SJSA1 (cell line): ENCODE measurements around the gene ICAM3. TPM values are rescaled to one million over a fixed set of nuclear protein-coding genes. Genes with fewer than 3 reads are reported as not detected.

Source experiments
- DNase-seq, 2 experiments: peaks; one replicate each; pipeline ENCODE4 v3.0.0-alpha.2; 2015 to 2020; ENCODE audit warnings: low spot score in 2 of 2, low read depth in 1 of 2
- H3K27ac ChIP-seq: fragments of 250-450 bp; sonication (Bioruptor Pico); 2 replicates; pipeline ENCODE4 v1.5.1; 2020; ENCODE audit warnings: mild to moderate bottlenecking, moderate library complexity
- H3K27me3 ChIP-seq: fragments of 250-450 bp; sonication (Bioruptor Pico); replicated peaks from 2 replicates; pipeline ENCODE4 v1.5.1; 2020; ENCODE audit warnings: mild to moderate bottlenecking, moderate library complexity
- H3K36me3 ChIP-seq: fragments of 250-450 bp; sonication (Bioruptor Pico); 2 replicates; pipeline ENCODE4 v1.5.1; 2020; ENCODE audit warnings: mild to moderate bottlenecking
- H3K4me1 ChIP-seq: fragments of 250-450 bp; sonication (Bioruptor Pico); replicated peaks from 2 replicates; pipeline ENCODE4 v1.6.1; 2021; ENCODE audit warnings: mild to moderate bottlenecking
- H3K4me3 ChIP-seq: fragments of 250-450 bp; sonication (Bioruptor Pico); 2 replicates; pipeline ENCODE4 v1.5.1; 2020; ENCODE audit warnings: mild to moderate bottlenecking
- H3K9me3 ChIP-seq: fragments of 250-450 bp; sonication (Bioruptor Pico); replicated peaks from 2 replicates; pipeline ENCODE4 v1.5.1; 2020; ENCODE audit warnings: mild to moderate bottlenecking
- total RNA-seq: library from RNA; depleted of rRNA; stranded (reverse); fragments of >200 nt; shearing (Covaris generic); gene quantifications from 2 replicates; pipeline ENCODE4 v1.2.3, GENCODE V29; 2014

The ICAM3 gene
- total RNA-seq, 1 experiment from 2014 or later = 8.1 TPM

DNA sequence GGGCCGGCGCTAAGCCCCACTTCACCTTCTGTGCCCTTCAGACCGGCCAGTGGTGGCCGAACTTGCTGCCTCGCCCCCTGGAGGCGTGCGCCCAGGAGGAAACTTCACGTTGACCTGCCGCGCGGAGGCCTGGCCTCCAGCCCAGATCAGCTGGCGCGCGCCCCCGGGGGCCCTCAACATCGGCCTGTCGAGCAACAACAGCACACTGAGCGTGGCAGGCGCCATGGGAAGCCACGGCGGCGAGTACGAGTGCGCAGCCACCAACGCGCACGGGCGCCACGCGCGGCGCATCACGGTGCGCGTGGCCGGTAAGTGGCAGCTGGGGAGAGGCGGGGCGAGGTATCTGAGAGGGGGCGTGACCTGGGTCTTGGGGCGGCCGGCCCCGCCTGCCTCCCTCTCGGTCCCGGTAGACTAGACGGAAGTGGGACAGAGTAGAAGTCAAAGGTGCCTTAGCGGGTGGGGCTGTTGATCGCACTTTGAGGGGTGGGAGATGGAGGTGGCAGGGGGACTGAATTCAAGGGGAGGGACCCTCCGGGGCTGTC lies 44.0 kb downstream of the ICAM3 start:
- no peak for DNase-seq
- Histone ChIP-seq H3K27me3 (peaks cover 18% of the 10 kb centered on the region), H3K4me3 (no peak overlapping the region)

GRCh38 chr19:10294368-10294697 lies 45.1 kb downstream of the ICAM3 start:
- no peak for DNase-seq
- H3K4me3 ChIP-seq = no peak overlapping the region
- no peaks in the 10 kb centered on the region for H3K36me3 ChIP-seq
- H3K9me3 ChIP-seq = no peaks in the 10 kb centered on the region; the same call in none of the 2 replicates
- no peak overlapping the region for H3K27ac ChIP-seq
- peaks cover 28% of the 10 kb centered on the region for H3K27me3 ChIP-seq
- peaks cover 35% of the 10 kb centered on the region for H3K4me1 ChIP-seq

More for the DNA sequence above, 44.0 kb downstream of the ICAM3 start:
- Histone ChIP-seq H3K36me3 (no peaks in the 10 kb centered on the region), H3K4me1 (peaks cover 25% of the 10 kb centered on the region), H3K9me3 (no peaks in the 10 kb centered on the region; the same call in none of the 2 replicates), H3K27ac (no peak overlapping the region)

- DNase-seq = no peak
- peaks cover 40% of the 10 kb centered on the region for H3K4me1 ChIP-seq
- no peak overlapping the region for H3K4me3 ChIP-seq
Observed at GRCh38 chr19:10293637-10294367, 45.6 kb downstream of the ICAM3 start.

GRCh38 chr19:10292789-10293636 lies 46.4 kb downstream of the ICAM3 start:
- no peaks in the 10 kb centered on the region for H3K36me3 ChIP-seq
- peaks cover 42% of the 10 kb centered on the region for H3K4me1 ChIP-seq
- H3K27ac ChIP-seq = no peak overlapping the region
- H3K27me3 ChIP-seq = peaks cover 30% of the 10 kb centered on the region
- H3K4me3 ChIP-seq = peak overlapping the region; percentile 36
- DNase-seq = no peak
- H3K9me3 ChIP-seq = no peaks in the 10 kb centered on the region; the same call in none of the 2 replicates

More at GRCh38 chr19:10293637-10294367, 45.6 kb downstream of the ICAM3 start:
- Histone ChIP-seq H3K9me3 (no peaks in the 10 kb centered on the region; the same call in none of the 2 replicates), H3K27me3 (peaks cover 30% of the 10 kb centered on the region), H3K27ac (no peak overlapping the region), H3K36me3 (no peaks in the 10 kb centered on the region)

- H3K27ac ChIP-seq = no peak overlapping the region
- H3K9me3 ChIP-seq = no peaks in the 10 kb centered on the region; the same call in none of the 2 replicates
- H3K4me1 ChIP-seq = peaks cover 42% of the 10 kb centered on the region
- peak overlapping the region; percentile 36 for H3K4me3 ChIP-seq
- peak; percentile 68 to 94 for DNase-seq
- no peaks in the 10 kb centered on the region for H3K36me3 ChIP-seq
- peaks cover 30% of the 10 kb centered on the region for H3K27me3 ChIP-seq
Observed at GRCh38 chr19:10292206-10292788, 47.1 kb downstream of the ICAM3 start.

DNA sequence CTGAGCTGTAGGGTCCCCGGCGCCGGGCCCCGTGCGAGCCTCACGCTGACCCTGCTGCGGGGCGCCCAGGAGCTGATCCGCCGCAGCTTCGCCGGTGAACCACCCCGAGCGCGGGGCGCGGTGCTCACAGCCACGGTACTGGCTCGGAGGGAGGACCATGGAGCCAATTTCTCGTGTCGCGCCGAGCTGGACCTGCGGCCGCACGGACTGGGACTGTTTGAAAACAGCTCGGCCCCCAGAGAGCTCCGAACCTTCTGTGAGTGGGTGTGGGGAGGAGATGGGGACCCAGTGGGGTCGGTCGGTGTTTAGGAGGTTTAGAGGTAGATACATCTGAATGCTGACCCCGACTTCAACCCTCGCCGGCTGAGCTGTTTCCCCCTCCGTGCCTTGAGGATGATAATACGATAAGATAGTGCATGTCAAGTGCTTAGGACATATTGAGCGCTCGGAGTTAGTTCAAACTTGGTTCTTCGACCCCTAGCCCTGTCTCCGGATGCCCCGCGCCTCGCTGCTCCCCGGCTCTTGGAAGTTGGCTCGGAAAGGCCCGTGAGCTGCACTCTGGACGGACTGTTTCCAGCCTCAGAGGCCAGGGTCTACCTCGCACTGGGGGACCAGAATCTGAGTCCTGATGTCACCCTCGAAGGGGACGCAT lies 47.7 kb downstream of the ICAM3 start:
- Histone ChIP-seq H3K4me3 (peak overlapping the region; percentile 36), H3K4me1 (peaks cover 42% of the 10 kb centered on the region), H3K27me3 (peaks cover 30% of the 10 kb centered on the region), H3K9me3 (no peaks in the 10 kb centered on the region; the same call in none of the 2 replicates), H3K27ac (no peak overlapping the region), H3K36me3 (no peaks in the 10 kb centered on the region)
- DNase-seq = peak in 1 of 2 experiments; percentile 37

GRCh38 chr19:10290876-10291553 lies 48.4 kb downstream of the ICAM3 start:
- H3K36me3 ChIP-seq = no peaks in the 10 kb centered on the region
- peak in 1 of 2 experiments; percentile 35 for DNase-seq
- no peak overlapping the region for H3K27ac ChIP-seq
- H3K9me3 ChIP-seq = no peaks in the 10 kb centered on the region; the same call in none of the 2 replicates
- peak overlapping the region; percentile 36 for H3K4me3 ChIP-seq
- peaks cover 42% of the 10 kb centered on the region for H3K4me1 ChIP-seq
- H3K27me3 ChIP-seq = peaks cover 30% of the 10 kb centered on the region

DNA sequence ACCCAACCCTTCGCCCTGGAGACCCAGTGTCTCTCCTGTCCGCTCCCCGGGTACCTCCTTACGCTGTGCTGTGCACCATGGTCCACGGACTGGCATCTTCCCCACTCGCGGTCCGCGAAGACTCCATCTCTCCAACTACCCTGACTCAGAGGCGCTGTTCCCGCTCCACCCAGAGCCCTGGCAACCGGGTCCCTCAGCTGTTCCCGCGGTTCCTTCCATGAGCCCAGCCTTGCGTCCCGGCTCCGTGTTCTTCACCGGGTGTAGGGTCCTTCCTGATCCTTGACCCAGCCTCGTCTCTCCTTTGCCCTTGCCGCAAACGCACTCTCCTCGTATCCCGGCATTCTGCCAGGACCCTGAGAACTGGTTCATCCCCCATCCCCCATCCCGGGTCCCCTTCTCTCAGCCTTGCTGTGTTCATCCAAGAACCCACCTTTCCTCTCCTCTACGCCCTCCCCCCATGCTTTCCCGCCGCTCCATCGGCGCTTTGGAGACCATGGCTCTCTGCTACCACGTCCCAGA lies 49.0 kb downstream of the ICAM3 start:
- no peak for DNase-seq
- Histone ChIP-seq H3K27ac (no peak overlapping the region), H3K4me1 (peaks cover 42% of the 10 kb centered on the region), H3K9me3 (no peaks in the 10 kb centered on the region; the same call in none of the 2 replicates), H3K27me3 (peaks cover 30% of the 10 kb centered on the region), H3K4me3 (peak overlapping the region; percentile 36), H3K36me3 (peaks cover under 1% of the 10 kb centered on the region)

GRCh38 chr19:10289836-10290356 lies 49.5 kb downstream of the ICAM3 start, which contains the start of gene ICAM5:
TSS of gene ICAM5 (plus strand) at chr19:10289952. CDS start at chr19:10290044, 92 bp downstream.
- H3K27me3 ChIP-seq = peaks cover 30% of the 10 kb centered on the region

GRCh38 chr19:10289167-10289835 lies 50.1 kb downstream of the ICAM3 start:
- Histone ChIP-seq H3K27ac (no peak overlapping the region), H3K4me1 (peaks cover 42% of the 10 kb centered on the region), H3K27me3 (peaks cover 30% of the 10 kb centered on the region), H3K9me3 (no peaks in the 10 kb centered on the region; the same call in none of the 2 replicates), H3K4me3 (peak overlapping the region; percentile 35), H3K36me3 (peaks cover 12% of the 10 kb centered on the region)
- peak in 1 of 2 experiments; percentile 52 for DNase-seq

More at GRCh38 chr19:10289836-10290356, 49.5 kb downstream of the ICAM3 start, which contains the start of gene ICAM5:
- Histone ChIP-seq H3K4me3 (peak within 1 kb of the TSS; percentile 36), H3K27ac (no peak within 1 kb of the TSS), H3K36me3 (peaks cover 6% of the 10 kb centered on the region), H3K9me3 (no peaks in the 10 kb centered on the region; the same call in none of the 2 replicates), H3K4me1 (peaks cover 42% of the 10 kb centered on the region)
- DNase-seq = no peak

DNA sequence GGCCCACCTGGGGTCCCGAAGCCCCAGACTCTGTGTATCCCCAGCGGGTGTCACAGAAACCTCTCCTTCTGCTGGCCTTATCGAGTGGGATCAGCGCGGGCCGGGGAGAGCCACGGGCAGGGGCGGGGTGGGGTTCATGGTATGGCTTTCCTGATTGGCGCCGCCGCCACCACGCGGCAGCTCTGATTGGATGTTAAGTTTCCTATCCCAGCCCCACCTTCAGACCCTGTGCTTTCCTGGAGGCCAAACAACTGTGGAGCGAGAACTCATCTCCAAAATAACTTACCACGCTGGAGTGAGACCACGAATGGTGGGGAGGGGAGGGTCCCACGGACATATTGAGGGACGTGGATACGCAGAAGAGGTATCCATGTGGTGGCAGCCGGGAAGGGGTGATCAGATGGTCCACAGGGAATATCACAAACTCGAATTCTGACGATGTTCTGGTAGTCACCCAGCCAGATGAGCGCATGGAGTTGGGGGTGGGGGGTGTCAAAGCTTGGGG lies 50.7 kb downstream of the ICAM3 start:
- peaks cover 30% of the 10 kb centered on the region for H3K27me3 ChIP-seq
- H3K36me3 ChIP-seq = peaks cover 15% of the 10 kb centered on the region
- DNase-seq = no peak
- peak overlapping the region; percentile 35 for H3K4me3 ChIP-seq
- peaks cover 42% of the 10 kb centered on the region for H3K4me1 ChIP-seq
- no peaks in the 10 kb centered on the region; the same call in 1 of the 2 replicates for H3K9me3 ChIP-seq
- no peak overlapping the region for H3K27ac ChIP-seq
